Activated CD4-positive, alpha-beta T cell treated with anti-CD3 and anti-CD28 coated beads, Interleukin-2, amount 50 U/mL, for 4 hours (primary cell): Measurements from ENCODE around the gene ST6GALNAC3.
"Not testable (repeated sequence)": the region's sequence is repeated elsewhere in the genome, so short reads cannot be mapped to it uniquely, and the experiment has no call there.

Source experiments
- DNase-seq, 2 experiments: peaks; one replicate each; pipeline ENCODE4 v3.0.0-alpha.2; 2020

Gene ST6GALNAC3

DNA sequence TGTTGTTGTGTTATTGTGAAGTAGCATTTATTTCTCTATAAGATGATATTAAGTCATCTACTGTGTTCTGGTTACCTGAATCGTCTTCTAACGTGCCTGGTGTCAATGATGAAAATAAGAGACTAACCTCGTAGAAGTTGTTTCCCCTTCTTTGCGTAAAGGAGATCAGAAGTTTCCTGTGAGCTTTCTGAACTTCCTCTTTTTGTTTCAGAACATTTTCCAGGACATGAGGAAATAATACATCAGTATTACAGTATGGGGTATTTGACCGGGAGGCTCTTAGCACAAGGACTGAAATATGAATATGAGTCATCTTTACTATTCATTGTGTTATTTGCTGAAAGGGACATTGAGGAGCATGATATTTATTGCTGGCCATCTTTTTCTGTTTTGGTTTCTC, 1.3 kb downstream of the ST6GALNAC3 start:
- no peak for DNase-seq

DNA sequence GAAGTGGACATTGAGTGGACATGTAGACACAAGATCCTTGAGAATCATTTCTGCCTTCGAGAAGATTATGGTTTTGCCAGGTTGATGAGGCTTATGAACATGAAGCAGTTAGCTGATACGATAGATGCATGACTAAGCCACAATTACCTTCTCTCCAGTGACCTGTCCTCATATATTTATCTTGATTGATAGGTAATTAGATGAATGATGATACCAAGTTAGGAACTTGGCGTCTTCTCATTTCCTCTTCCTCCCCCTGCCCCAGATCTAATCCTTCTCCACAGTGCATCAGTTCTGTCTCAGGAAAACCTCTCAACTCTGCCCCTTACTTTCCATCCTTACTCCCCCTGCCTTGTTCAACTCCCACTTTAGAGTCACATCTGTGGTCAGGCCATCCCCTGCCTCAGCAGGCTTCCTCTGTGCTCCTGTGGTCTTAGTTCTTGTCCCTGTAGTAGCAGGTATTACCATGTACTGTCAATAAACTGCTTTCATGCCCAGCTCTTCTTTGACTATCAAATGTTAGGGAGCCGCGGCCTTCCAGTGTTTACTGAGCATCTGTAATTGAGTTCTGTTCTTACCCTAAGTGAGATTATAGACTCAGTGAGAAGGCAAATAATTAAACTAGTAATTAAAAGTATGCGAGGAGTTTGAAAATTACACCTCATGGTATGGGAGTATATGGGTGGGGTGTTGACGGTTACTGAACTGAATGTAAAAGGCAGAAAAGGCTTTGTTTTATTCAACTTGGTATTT, 5.1 kb downstream of the ST6GALNAC3 start:
- DNase-seq, result no peak

DNA sequence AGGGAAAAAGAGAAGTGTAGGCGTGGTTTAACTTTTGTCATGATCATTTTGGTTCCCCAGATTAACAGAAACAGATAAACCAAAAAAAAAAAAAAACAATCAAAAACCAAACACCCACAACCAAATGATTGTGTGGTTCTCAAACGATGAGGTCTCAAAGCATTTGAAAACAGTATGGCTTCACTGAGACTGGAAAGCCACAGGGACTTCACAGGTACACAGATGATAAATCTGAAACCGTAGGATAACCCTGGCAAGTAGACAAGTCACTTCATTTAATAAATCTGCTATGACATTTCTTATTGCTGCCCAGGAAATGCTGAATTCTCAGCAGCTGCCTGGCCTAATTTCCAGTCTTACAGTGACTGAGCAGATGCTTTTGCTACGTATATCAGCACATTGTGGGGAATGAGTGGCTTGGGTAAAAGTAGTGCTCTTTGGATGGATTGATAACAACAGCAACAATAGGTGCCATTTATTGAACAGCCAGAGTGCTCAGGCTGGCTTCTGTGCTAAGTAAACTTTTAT, 6.1 kb downstream of the ST6GALNAC3 start:
- no peak for DNase-seq

GRCh38 chr1:76082062-76082461, 7.5 kb downstream of the ST6GALNAC3 start:
- no peak for DNase-seq

- no peak for DNase-seq
These were observed 8.6 kb downstream of the ST6GALNAC3 start for GRCh38 chr1:76083189-76083588.

- DNase-seq, result no peak
These were observed 9.6 kb downstream of the ST6GALNAC3 start for GRCh38 chr1:76084029-76084627.

GRCh38 chr1:76084685-76085084, 10.1 kb downstream of the ST6GALNAC3 start:
- no peak for DNase-seq

- DNase-seq, result no peak
These were observed 11.6 kb downstream of the ST6GALNAC3 start for GRCh38 chr1:76086109-76086508.

DNA sequence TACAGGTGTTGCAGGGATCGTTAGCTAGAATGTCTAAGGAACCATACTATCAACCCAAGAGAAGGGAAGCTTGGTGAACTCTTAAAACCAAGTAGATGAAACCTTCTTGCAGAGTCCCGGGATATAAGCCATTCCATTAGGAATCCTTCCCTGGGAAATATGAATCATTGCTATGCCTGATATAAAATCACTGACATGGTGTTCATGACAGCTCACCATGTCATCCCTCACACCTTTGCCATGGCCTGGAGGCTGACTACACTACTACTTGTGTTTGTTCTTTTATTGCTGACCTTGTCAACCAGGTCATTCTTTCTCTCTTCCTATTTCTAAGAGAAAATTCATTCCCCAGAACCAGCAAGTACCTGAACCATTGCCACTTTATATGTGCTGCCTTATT, 12.1 kb downstream of the ST6GALNAC3 start:
- DNase-seq, result no peak

DNA sequence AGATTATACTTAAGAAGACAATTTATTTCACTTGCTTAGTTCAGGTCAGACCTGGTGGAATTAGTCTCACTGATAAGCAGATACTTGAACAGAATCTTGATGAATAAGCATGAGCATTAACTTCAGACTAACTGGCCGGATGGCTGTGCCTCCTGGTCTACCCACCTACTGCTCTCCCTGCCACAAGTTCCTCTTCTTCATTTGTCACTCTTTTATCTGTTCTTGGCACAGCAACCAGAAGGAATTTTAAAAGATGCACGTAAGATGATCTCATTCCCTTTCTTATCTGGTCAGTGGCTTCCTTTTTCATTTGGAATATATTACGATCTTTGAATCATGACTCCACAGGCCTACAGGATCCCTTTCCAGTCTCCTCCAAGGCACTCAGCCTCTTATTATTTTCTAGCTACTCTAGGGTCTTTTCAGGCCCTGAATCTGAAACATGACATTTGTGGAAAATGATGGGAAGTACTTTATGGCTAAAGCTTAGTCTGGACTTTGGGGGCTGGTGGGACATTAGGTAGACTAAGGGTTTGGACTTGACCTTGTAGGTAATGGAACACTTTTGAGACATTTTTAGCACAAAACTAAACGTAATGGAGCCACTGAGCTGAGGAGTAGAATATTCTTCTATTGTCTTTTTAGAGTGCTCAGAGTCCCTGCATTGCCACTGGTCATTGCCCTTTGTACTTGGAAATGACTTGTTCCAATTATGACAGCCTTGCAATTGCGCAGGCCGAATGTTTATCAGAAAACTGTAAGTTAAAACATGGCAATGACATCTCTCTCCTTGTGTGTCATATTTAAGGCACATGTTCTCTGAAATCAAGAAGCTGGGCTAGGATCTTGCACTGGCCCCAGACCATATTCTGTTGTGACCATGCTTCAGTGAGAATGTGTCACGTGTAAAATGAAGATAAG, 16.0 kb downstream of the ST6GALNAC3 start:
- DNase-seq, result no peak

GRCh38 chr1:76092812-76093211, 18.3 kb downstream of the ST6GALNAC3 start:
- no peak for DNase-seq

DNA sequence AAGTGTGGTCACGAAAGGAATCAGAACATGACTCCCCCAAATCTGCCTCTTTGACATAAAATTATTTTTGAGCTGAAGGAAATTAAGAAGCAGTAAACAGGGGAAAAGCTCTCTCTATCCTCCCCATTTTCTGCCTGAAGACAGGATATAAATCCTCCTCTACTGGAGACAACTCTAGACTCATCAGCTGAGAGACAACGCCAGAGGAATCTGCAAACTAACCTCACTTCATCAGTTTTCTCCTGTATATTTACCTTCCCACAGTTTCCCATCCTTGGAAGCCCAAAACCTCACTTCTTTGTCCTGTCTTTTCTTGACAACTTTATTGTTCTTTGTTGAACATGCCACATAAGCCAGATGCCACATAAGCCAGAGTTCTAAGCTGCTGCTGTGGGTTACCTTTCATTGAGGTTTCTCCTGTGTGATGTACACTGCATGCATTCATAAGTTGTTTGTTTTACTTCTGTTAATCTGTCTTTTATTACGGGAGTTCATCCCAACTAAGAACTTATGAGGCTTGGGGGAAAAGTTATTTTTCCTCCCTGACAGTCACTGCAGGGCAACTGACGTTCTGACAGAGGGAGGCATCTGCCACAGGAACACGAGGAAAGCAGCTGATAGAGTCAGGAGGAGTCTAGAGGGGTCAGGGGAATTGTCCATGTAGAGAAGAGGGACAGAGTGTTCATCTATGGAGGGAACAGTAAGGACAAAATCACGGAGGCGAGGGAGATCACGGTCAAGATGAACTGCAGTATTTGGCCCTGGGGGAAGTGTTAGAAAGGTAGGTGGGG, 19.2 kb downstream of the ST6GALNAC3 start:
- no peak for DNase-seq

- DNase-seq, result no peak
These were observed 21.3 kb downstream of the ST6GALNAC3 start for GRCh38 chr1:76095802-76096201.

DNA sequence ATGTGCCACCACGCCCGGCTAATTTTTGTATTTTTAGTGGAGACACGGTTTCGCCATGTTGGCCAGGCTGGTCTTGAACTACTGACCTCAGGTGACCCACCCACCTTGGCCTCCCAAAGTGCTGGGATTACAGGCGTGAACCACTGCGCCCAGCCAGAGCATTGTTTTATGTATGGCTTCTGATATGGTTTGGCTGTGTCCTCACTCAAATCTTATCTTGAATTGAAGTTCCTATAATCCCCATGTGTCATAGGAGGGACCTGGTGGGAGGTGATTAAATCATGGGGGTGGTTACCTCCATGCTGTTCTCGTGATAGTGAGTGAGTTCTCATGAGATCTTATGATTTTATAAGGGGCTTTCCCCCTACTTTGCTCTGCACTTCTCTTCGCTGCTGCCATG, 22.5 kb downstream of the ST6GALNAC3 start:
- DNase-seq, result not testable (repeated sequence)

- no peak for DNase-seq
These were observed 24.3 kb downstream of the ST6GALNAC3 start for GRCh38 chr1:76098845-76099244.

GRCh38 chr1:76101548-76101947, 27.0 kb downstream of the ST6GALNAC3 start:
- no peak for DNase-seq

GRCh38 chr1:76102046-76102445, 27.5 kb downstream of the ST6GALNAC3 start:
- DNase-seq, result no peak

DNA sequence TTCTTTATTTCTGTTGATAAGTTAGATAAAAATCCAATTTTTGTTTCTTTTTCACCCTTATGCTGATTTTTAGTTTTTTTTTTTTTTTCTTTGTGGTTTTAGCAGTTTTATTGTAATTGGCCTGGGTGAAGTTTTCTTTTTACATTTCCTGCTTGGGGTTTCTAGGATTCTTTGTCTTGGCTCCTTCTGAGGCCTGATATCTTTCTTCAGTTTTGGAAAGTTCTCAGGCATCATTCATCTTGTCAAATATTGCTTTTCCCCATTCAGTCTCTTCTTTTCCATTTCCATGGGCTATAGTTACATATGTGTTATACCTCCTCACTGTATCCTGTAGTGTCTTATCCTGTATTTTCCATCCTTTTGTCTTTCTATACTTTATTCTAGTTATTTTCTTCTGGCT, 28.5 kb downstream of the ST6GALNAC3 start:
- no peak for DNase-seq

GRCh38 chr1:76105372-76105771, 30.8 kb downstream of the ST6GALNAC3 start:
- no peak for DNase-seq

DNA sequence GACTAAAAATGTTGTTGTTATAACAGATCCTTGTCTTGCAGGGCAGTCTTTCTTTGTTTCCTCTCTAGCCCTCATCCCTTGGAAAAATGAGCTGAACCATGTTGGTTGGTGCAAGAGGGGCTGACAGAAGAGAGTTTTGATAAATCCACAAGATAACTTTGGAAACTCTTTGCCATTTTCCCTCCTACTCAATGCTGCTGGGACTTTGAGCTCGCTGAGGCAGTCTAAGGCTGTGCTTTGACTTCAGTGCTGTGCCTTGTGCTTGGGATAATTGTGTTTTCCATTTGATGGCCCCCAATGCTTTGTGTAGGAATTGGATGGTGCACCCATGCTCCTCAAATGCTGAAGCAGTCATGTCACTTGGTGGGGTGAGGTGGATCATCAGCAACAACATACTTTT, 31.7 kb downstream of the ST6GALNAC3 start:
- DNase-seq, result no peak

DNA sequence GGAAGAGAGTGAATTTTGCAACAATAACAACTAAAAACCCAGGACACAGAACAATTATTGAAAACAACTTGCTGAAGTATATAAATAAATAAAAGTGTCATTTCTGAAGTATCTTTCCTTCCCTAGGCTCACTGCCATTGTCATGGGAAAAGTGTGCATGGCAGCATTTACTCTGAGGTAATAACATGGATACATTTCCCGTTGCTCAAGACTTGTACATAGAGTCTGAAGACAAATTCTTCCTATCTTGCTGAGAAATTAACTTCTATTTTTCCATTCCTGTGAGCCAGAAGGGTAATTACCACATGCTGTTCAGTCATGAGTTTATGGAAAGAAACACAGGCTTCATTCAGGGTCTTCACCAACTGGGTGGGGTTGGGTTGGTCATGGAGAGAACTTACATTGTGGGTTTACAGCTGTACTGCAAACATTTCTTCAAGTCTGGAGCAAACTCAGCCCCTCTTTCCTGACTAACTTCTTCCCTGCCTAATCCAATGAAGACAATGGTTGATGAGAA, 32.2 kb downstream of the ST6GALNAC3 start:
- DNase-seq, result no peak

DNA sequence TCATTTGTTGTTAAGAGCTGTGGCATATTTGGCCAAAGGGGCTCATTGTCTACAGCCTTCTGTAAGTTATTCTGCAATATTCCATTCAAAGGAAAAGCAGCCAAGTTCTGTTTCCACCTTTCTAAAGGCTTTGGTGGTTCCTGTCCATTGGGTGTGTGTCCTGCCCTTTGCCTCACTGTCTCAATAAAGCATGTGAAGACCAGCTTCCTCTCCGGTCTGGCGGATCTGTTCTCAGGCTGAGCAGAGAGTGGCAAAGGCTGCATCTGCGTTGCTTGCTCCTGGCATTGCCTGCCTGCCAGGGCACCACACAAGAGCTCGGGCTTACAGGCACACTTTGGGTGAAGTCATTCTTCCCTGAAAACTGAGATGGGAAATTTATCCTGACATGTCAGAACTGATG, 34.9 kb downstream of the ST6GALNAC3 start:
- DNase-seq, result no peak
